ENCODE results near the gene PDE1A. TPM values are rescaled to one million over a fixed set of nuclear protein-coding genes. Genes with fewer than 3 reads are reported as not detected.

PDE1A gene
- total RNA-seq, 1 donor from 2014 or later: 4.8 TPM

- intact Hi-C loops (cut with DNase I): no loop called here
- Histone ChIP-seq H3K4me1 (no peaks in the 10 kb centered on the region), H3K27me3 (no peaks in the 10 kb centered on the region), H3K4me3 (no peak overlapping the region), H3K27ac (no peak overlapping the region), H3K36me3 (no peaks in the 10 kb centered on the region), H3K9me3 (no peaks in the 10 kb centered on the region)
- TF ChIP-seq, protein P1, sequence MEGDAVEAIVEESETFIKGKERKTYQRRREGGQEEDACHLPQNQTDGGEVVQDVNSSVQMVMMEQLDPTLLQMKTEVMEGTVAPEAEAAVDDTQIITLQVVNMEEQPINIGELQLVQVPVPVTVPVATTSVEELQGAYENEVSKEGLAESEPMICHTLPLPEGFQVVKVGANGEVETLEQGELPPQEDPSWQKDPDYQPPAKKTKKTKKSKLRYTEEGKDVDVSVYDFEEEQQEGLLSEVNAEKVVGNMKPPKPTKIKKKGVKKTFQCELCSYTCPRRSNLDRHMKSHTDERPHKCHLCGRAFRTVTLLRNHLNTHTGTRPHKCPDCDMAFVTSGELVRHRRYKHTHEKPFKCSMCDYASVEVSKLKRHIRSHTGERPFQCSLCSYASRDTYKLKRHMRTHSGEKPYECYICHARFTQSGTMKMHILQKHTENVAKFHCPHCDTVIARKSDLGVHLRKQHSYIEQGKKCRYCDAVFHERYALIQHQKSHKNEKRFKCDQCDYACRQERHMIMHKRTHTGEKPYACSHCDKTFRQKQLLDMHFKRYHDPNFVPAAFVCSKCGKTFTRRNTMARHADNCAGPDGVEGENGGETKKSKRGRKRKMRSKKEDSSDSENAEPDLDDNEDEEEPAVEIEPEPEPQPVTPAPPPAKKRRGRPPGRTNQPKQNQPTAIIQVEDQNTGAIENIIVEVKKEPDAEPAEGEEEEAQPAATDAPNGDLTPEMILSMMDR (IDR thresholded peaks at IDR 0.05): no peak
- DNase-seq (ENCODE audit: low spot score in 2 of 2): no peak
Observed at GRCh38 chr2:182116774-182117173, 310.1 kb downstream of the PDE1A start.

DNA sequence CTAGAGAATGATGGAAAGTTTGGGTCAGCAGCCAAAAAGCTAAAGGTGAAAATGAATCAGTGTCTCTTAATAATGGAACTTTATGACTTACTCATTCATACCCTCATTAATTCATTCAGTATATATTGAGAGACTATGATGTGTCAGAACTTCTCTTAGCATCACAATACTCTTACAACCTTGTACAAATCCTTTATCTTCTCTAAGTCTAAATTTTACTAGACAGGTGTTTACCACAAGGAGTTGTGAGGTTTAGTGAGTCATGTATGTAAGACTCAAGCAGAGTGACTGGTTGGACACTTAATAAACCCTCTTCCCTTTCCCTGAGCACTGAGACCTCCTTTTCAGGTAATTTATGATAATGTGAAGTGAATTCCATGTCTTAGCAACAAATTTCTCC, 311.6 kb downstream of the PDE1A start:
- Histone ChIP-seq H3K4me3 (no peak overlapping the region), H3K9me3 (no peaks in the 10 kb centered on the region), H3K4me1 (no peaks in the 10 kb centered on the region), H3K27me3 (no peaks in the 10 kb centered on the region), H3K27ac (no peak overlapping the region), H3K36me3 (no peaks in the 10 kb centered on the region)
- intact Hi-C loops (cut with DNase I): no loop called here
- DNase-seq (ENCODE audit: low spot score in 2 of 2): no peak
- TF ChIP-seq, protein P1 (IDR thresholded peaks at IDR 0.05): no peak

- H3K36me3 ChIP-seq: no peaks in the 10 kb centered on the region
- no peak overlapping the region for H3K4me3 ChIP-seq
- H3K27ac ChIP-seq: no peak overlapping the region
- no peaks in the 10 kb centered on the region for H3K9me3 ChIP-seq
- H3K27me3 ChIP-seq: no peaks in the 10 kb centered on the region
- TF ChIP-seq, protein P1 (IDR thresholded peaks at IDR 0.05): no peak
- no peak for DNase-seq (ENCODE audit: low spot score in 2 of 2)
- intact Hi-C loops (cut with DNase I): no loop called here
- no peaks in the 10 kb centered on the region for H3K4me1 ChIP-seq
Observed at GRCh38 chr2:182113334-182113733, 313.5 kb downstream of the PDE1A start.

DNA sequence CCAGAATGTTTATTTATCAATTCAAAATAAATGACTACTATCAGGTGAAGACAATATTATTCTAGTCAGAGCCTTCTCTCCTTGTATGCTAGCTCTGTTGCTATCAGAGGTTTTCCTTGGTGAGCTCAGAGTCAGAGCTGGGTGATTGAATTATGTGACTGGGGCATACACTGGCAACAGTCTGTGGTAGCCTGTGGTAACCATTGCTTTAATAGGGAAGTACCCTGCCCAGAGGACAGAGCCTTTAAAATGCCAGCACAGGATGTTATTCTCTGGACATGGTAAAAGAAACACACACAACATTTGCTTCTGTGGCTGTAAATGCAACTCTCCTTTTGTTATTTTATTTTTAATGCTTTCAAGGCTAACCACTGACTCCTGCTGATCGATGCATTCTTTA, 316.5 kb downstream of the PDE1A start:
- H3K27me3 ChIP-seq: no peaks in the 10 kb centered on the region
- no peak for DNase-seq (ENCODE audit: low spot score in 2 of 2)
- no peaks in the 10 kb centered on the region for H3K9me3 ChIP-seq
- no peak overlapping the region for H3K4me3 ChIP-seq
- no peak overlapping the region for H3K27ac ChIP-seq
- TF ChIP-seq, protein P1 (IDR thresholded peaks at IDR 0.05): no peak
- H3K36me3 ChIP-seq: no peaks in the 10 kb centered on the region
- no peaks in the 10 kb centered on the region for H3K4me1 ChIP-seq
- intact Hi-C loops (cut with DNase I): no loop called here

GRCh38 chr2:182103526-182103925, 323.3 kb downstream of the PDE1A start:
- TF ChIP-seq, protein P1 (IDR thresholded peaks at IDR 0.05): no peak
- Histone ChIP-seq H3K9me3 (no peaks in the 10 kb centered on the region), H3K27me3 (no peaks in the 10 kb centered on the region), H3K4me3 (no peak overlapping the region), H3K4me1 (no peaks in the 10 kb centered on the region), H3K27ac (no peak overlapping the region), H3K36me3 (no peaks in the 10 kb centered on the region)
- intact Hi-C loops (cut with DNase I): no loop called here
- DNase-seq (ENCODE audit: low spot score in 2 of 2): no peak

DNA sequence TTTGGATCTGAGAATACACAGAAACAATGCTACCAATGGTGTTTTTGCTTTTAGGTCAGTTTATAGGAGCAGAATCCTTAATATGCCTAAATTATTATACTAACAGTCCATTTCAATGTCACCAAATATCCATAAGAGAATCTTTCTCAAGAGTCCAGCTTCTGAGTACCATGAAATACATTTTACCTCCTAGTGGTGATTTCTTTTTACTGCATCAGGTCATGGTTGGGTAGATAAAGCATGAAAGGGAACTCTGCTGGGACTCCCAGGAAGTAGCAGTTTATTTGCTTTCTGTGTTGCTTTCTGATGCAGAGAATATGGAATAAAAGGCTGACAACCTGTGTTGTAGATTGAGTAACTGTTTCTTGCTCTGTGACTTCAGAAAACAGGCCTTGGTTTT, 325.6 kb downstream of the PDE1A start:
- intact Hi-C loops (cut with DNase I): no loop called here
- Histone ChIP-seq H3K27ac (no peak overlapping the region), H3K27me3 (no peaks in the 10 kb centered on the region), H3K4me3 (no peak overlapping the region), H3K36me3 (no peaks in the 10 kb centered on the region), H3K4me1 (no peaks in the 10 kb centered on the region), H3K9me3 (no peaks in the 10 kb centered on the region)
- DNase-seq (ENCODE audit: low spot score in 2 of 2): no peak
- TF ChIP-seq, protein P1 (IDR thresholded peaks at IDR 0.05): no peak
